Measurements from ENCODE around the gene CLRN2. TPM values are rescaled to one million over a fixed set of nuclear protein-coding genes. Genes with fewer than 3 reads are reported as not detected.

The CLRN2 gene
- total RNA-seq = not detected

GRCh38 chr4:17514865-17515264, at the start of gene CLRN2:
Gene CLRN2, plus strand, starts transcription at chr4:17515165. Its CDS starts 102 bp downstream, at chr4:17515267.
- DNase-seq (no peak), ATAC-seq (replicated peaks in 1 of 2) (no peak)
- H3K27me3 Mint-ChIP-seq (ENCODE audit: low read depth) = peaks cover 14% of the 10 kb centered on the region
- H3K4me1 Mint-ChIP-seq (ENCODE audit: low read depth) = peaks cover 29% of the 10 kb centered on the region
- H3K36me3 Mint-ChIP-seq (ENCODE audit: insufficient read depth in 2 of 2) = peaks cover 0 to 2% of the 10 kb centered on the region in 2 donors
- H3K4me3 Mint-ChIP-seq = no peak within 1 kb of the TSS
- no peak within 1 kb of the TSS for H3K27ac Mint-ChIP-seq
- no peaks in the 10 kb centered on the region for H3K9me3 Mint-ChIP-seq

- Mint-ChIP-seq H3K4me3 (no peak overlapping the region), H3K9me3 (no peaks in the 10 kb centered on the region), H3K27me3 (ENCODE audit: low read depth) (no peaks in the 10 kb centered on the region), H3K4me1 (ENCODE audit: low read depth) (peaks cover 5% of the 10 kb centered on the region), H3K27ac (no peak overlapping the region), H3K36me3 (ENCODE audit: insufficient read depth in 2 of 2) (no peaks in the 10 kb centered on the region)
- DNase-seq = no peak
- ATAC-seq (replicated peaks in 1 of 2) = no peak
Measured at GRCh38 chr4:17468619-17469221, 46.2 kb upstream of the CLRN2 start.

GRCh38 chr4:17469931-17470674, 44.9 kb upstream of the CLRN2 start:
- Mint-ChIP-seq H3K4me3 (no peak overlapping the region), H3K27ac (no peak overlapping the region), H3K36me3 (ENCODE audit: insufficient read depth in 2 of 2) (no peaks in the 10 kb centered on the region), H3K9me3 (no peaks in the 10 kb centered on the region), H3K4me1 (ENCODE audit: low read depth) (peaks cover 5% of the 10 kb centered on the region), H3K27me3 (ENCODE audit: low read depth) (no peaks in the 10 kb centered on the region)
- ATAC-seq (replicated peaks in 1 of 2) (no peak), DNase-seq (no peak)

GRCh38 chr4:17475481-17475880, 39.5 kb upstream of the CLRN2 start:
- no peaks in the 10 kb centered on the region for H3K27me3 Mint-ChIP-seq (ENCODE audit: low read depth)
- no peak overlapping the region for H3K4me3 Mint-ChIP-seq
- no peak overlapping the region for H3K27ac Mint-ChIP-seq
- DNase-seq (no peak), ATAC-seq (replicated peaks in 1 of 2) (no peak)
- H3K36me3 Mint-ChIP-seq (ENCODE audit: insufficient read depth in 2 of 2) = no peaks in the 10 kb centered on the region
- peaks cover 5% of the 10 kb centered on the region for H3K4me1 Mint-ChIP-seq (ENCODE audit: low read depth)
- no peaks in the 10 kb centered on the region for H3K9me3 Mint-ChIP-seq

GRCh38 chr4:17476853-17477252, 38.1 kb upstream of the CLRN2 start:
- peaks cover 5% of the 10 kb centered on the region for H3K4me1 Mint-ChIP-seq (ENCODE audit: low read depth)
- no peak overlapping the region for H3K4me3 Mint-ChIP-seq
- H3K27me3 Mint-ChIP-seq (ENCODE audit: low read depth) = no peaks in the 10 kb centered on the region
- ATAC-seq (replicated peaks in 1 of 2) (no peak), DNase-seq (no peak)
- no peak overlapping the region for H3K27ac Mint-ChIP-seq
- no peaks in the 10 kb centered on the region for H3K9me3 Mint-ChIP-seq
- no peaks in the 10 kb centered on the region for H3K36me3 Mint-ChIP-seq (ENCODE audit: insufficient read depth in 2 of 2)

GRCh38 chr4:17477774-17478472, 37.0 kb upstream of the CLRN2 start:
- H3K27me3 Mint-ChIP-seq (ENCODE audit: low read depth) = no peaks in the 10 kb centered on the region
- no peak for ATAC-seq (replicated peaks in 1 of 2)
- no peak for DNase-seq
- no peaks in the 10 kb centered on the region for H3K9me3 Mint-ChIP-seq
- no peaks in the 10 kb centered on the region for H3K36me3 Mint-ChIP-seq (ENCODE audit: insufficient read depth in 2 of 2)
- no peak overlapping the region for H3K4me3 Mint-ChIP-seq
- H3K4me1 Mint-ChIP-seq (ENCODE audit: low read depth) = no peaks in the 10 kb centered on the region
- no peak overlapping the region for H3K27ac Mint-ChIP-seq

- Mint-ChIP-seq H3K27me3 (ENCODE audit: low read depth) (no peaks in the 10 kb centered on the region), H3K27ac (no peak overlapping the region), H3K4me1 (ENCODE audit: low read depth) (no peaks in the 10 kb centered on the region), H3K9me3 (peaks cover 0 to 2% of the 10 kb centered on the region in 2 donors), H3K36me3 (ENCODE audit: insufficient read depth in 2 of 2) (peaks cover 2 to 6% of the 10 kb centered on the region in 2 donors), H3K4me3 (no peak overlapping the region)
- DNase-seq (no peak), ATAC-seq (replicated peaks in 1 of 2) (no peak)
Measured at GRCh38 chr4:17480210-17480927, 34.6 kb upstream of the CLRN2 start.

GRCh38 chr4:17480955-17481354, 34.0 kb upstream of the CLRN2 start:
- H3K27me3 Mint-ChIP-seq (ENCODE audit: low read depth) = no peaks in the 10 kb centered on the region

GRCh38 chr4:17482716-17483115, 32.2 kb upstream of the CLRN2 start:
- Mint-ChIP-seq H3K36me3 (ENCODE audit: insufficient read depth in 2 of 2) (peaks cover 2 to 11% of the 10 kb centered on the region in 2 donors), H3K4me1 (ENCODE audit: low read depth) (no peaks in the 10 kb centered on the region), H3K9me3 (peaks cover 0 to 2% of the 10 kb centered on the region in 2 donors), H3K4me3 (no peak overlapping the region), H3K27ac (no peak overlapping the region), H3K27me3 (ENCODE audit: low read depth) (no peaks in the 10 kb centered on the region)
- DNase-seq (no peak), ATAC-seq (replicated peaks in 1 of 2) (no peak)

More at GRCh38 chr4:17480955-17481354, 34.0 kb upstream of the CLRN2 start:
- no peak for DNase-seq
- H3K4me1 Mint-ChIP-seq (ENCODE audit: low read depth) = no peaks in the 10 kb centered on the region
- H3K27ac Mint-ChIP-seq = no peak overlapping the region
- no peak overlapping the region for H3K4me3 Mint-ChIP-seq
- ATAC-seq (replicated peaks in 1 of 2) = no peak
- H3K9me3 Mint-ChIP-seq = peaks cover 0 to 2% of the 10 kb centered on the region in 2 donors
- peaks cover 2 to 7% of the 10 kb centered on the region in 2 donors for H3K36me3 Mint-ChIP-seq (ENCODE audit: insufficient read depth in 2 of 2)

- no peak for ATAC-seq (replicated peaks in 1 of 2)
- Mint-ChIP-seq H3K4me1 (ENCODE audit: low read depth) (peaks cover 2% of the 10 kb centered on the region), H3K9me3 (no peaks in the 10 kb centered on the region), H3K36me3 (ENCODE audit: insufficient read depth in 2 of 2) (peaks cover 4 to 21% of the 10 kb centered on the region in 2 donors), H3K4me3 (no peak overlapping the region), H3K27ac (no peak overlapping the region), H3K27me3 (ENCODE audit: low read depth) (no peaks in the 10 kb centered on the region)
- DNase-seq = no peak
Measured at GRCh38 chr4:17489123-17489522, 25.8 kb upstream of the CLRN2 start.

GRCh38 chr4:17489721-17490120, 25.2 kb upstream of the CLRN2 start:
- Mint-ChIP-seq H3K4me1 (ENCODE audit: low read depth) (peaks cover 8% of the 10 kb centered on the region), H3K4me3 (no peak overlapping the region), H3K36me3 (ENCODE audit: insufficient read depth in 2 of 2) (peaks cover 4 to 21% of the 10 kb centered on the region in 2 donors), H3K9me3 (no peaks in the 10 kb centered on the region), H3K27ac (no peak overlapping the region), H3K27me3 (ENCODE audit: low read depth) (no peaks in the 10 kb centered on the region)
- DNase-seq (no peak), ATAC-seq (replicated peaks in 1 of 2) (no peak)

GRCh38 chr4:17490575-17491059, 24.3 kb upstream of the CLRN2 start:
- ATAC-seq (replicated peaks in 1 of 2) (no peak), DNase-seq (no peak)
- no peak overlapping the region for H3K4me3 Mint-ChIP-seq
- H3K36me3 Mint-ChIP-seq (ENCODE audit: insufficient read depth in 2 of 2) = peaks cover 2 to 17% of the 10 kb centered on the region in 2 donors
- H3K27ac Mint-ChIP-seq = no peak overlapping the region
- H3K27me3 Mint-ChIP-seq (ENCODE audit: low read depth) = no peaks in the 10 kb centered on the region
- H3K9me3 Mint-ChIP-seq = no peaks in the 10 kb centered on the region
- peaks cover 14% of the 10 kb centered on the region for H3K4me1 Mint-ChIP-seq (ENCODE audit: low read depth)

- H3K4me1 Mint-ChIP-seq (ENCODE audit: low read depth) = peaks cover 14% of the 10 kb centered on the region
- DNase-seq (no peak), ATAC-seq (replicated peaks in 1 of 2) (no peak)
- H3K4me3 Mint-ChIP-seq = no peak overlapping the region
- H3K27ac Mint-ChIP-seq = peak overlapping the region; percentile 48
- no peaks in the 10 kb centered on the region for H3K9me3 Mint-ChIP-seq
- H3K27me3 Mint-ChIP-seq (ENCODE audit: low read depth) = no peaks in the 10 kb centered on the region
- H3K36me3 Mint-ChIP-seq (ENCODE audit: insufficient read depth in 2 of 2) = peaks cover 2 to 17% of the 10 kb centered on the region in 2 donors
Measured at GRCh38 chr4:17491196-17491595, 23.8 kb upstream of the CLRN2 start.

Data from activated T-cell treated with anti-CD3 and anti-CD28 coated beads, Interleukin-2, amount 50 U/mL, for 72 hours (primary cell).